Heart right ventricle (tissue), 16 donors: Measurements from ENCODE around the gene PDLIM5. TPM values are rescaled to one million over a fixed set of nuclear protein-coding genes. Genes with fewer than 3 reads are reported as not detected.
A peak's percentile ranks its signal among the peaks of the same experiment; 100 is the strongest.
"Not testable (repeated sequence)": the region's sequence is repeated elsewhere in the genome, so short reads cannot be mapped to it uniquely, and the experiment has no call there.

Experiments used
- ATAC-seq, 8 donors: fragments of 200-7000 bp; cut with Tn5 transposase; one replicate each; pipeline ENCODE4 v1.9.1; 2020; ENCODE audit warnings: mild to moderate bottlenecking in 8 of 8, moderate library complexity in 8 of 8, moderate number of reproducible peaks in 1 of 8
- DNase-seq, 2 donors: peaks; one replicate each; pipeline ENCODE4 v3.0.0-alpha.2; 2020
- H3K27ac ChIP-seq, 10 donors: fragments of 200-600 bp; sonication (generic) in 2 of 10; one replicate each; pipeline versions ENCODE4 v1.5.0 to v1.8.0; 2020 to 2022; ENCODE audit warnings: mild to moderate bottlenecking in 3 of 10
- H3K27me3 ChIP-seq, 7 donors: fragments of 200-600 bp; one replicate each; pipeline ENCODE4 v1.8.0; 2021 to 2022; ENCODE audit warnings: mild to moderate bottlenecking in 2 of 7
- H3K36me3 ChIP-seq, 9 donors: fragments of 200-600 bp; sonication (generic) in 1 of 9; one replicate each; pipeline versions ENCODE4 v1.5.0 to v1.8.0; 2020 to 2022; ENCODE audit warnings: mild to moderate bottlenecking in 2 of 9
- H3K4me1 ChIP-seq, 9 donors: fragments of 200-600 bp; sonication (generic) in 1 of 9; one replicate each; pipeline versions ENCODE4 v1.5.0 to v1.8.0; 2020 to 2022; ENCODE audit warnings: mild to moderate bottlenecking in 4 of 9
- H3K4me3 ChIP-seq, 10 donors: fragments of 200-600 bp; sonication (generic) in 2 of 10; one replicate each; pipeline versions ENCODE4 v1.5.0 to v1.8.0; 2020 to 2022; ENCODE audit warnings: mild to moderate bottlenecking in 7 of 10, moderate library complexity in 2 of 10
- H3K9me3 ChIP-seq, 11 donors: fragments of 200-600 bp in 10 of 11; sonication (generic) in 2 of 11; one replicate each; pipeline versions ENCODE4 v1.5.0 to v1.8.0; 2013 to 2022; ENCODE audit warnings: mild to moderate bottlenecking in 2 of 11, control low read depth in 1 of 11, moderate library complexity in 1 of 11
- CTCF ChIP-seq, 9 donors: fragments of 200-600 bp; sonication (generic) in 2 of 9; IDR thresholded peaks; one replicate each; pipeline versions ENCODE4 v1.5.0 to v1.8.0; 2021 to 2022; ENCODE audit warnings: antibody characterized with exemption in 9 of 9, mild to moderate bottlenecking in 5 of 9, moderate library complexity in 1 of 9
- WGBS, 2 donors: extraction: QIAGEN DNeasy Blood & Tissue Kit; methylation state at CpG; one replicate each; pipeline ENCODE4 v1.1.7; 2013; ENCODE audit warnings: inconsistent platforms in 1 of 2; 5-methylcytosine and 5-hydroxymethylcytosine counted together
- intact Hi-C, 10 donors: fragments of 100-400 bp; cut with DNase I; formaldehyde crosslinking; loops; one replicate each; pipeline versions ENCODE4 v1.11.1 to v1.14.2; 2022
- long read RNA-seq, 3 donors: library from polyadenylated mRNA; unstranded; transcript quantifications; one replicate each; pipeline ENCODE4 v2.0.0, GENCODE V29; 2020 to 2021
- polyA plus RNA-seq, 2 donors: library from polyadenylated mRNA; stranded (reverse); fragments of 200-250 nt; gene quantifications; one replicate each; pipeline ENCODE4 v1.2.3, GENCODE V29; 2013
- total RNA-seq, 10 donors: library from RNA; stranded (reverse); fragmentation: NEBNext Ultra II Directional in 3 of 10; extraction: Animal tissue kit (Norgen Biotek cat#: 25700) in 3 of 10; gene quantifications; one replicate each; pipeline versions ENCODE4 v1.2.1 to v1.2.4, GENCODE V29; 2021 to 2023
- donor health status: Arrhythmogenic right ventricular cardiomyopathy.
- donor health status: ischemic (EF 13 %, LVEDD 7.1; RV severe dilation, severe dysfunction).
- donor health status: healthy with polysubstance abuse.
- donor health status: DM: no; HTN: yes; CAD: no.
- donor health status: DM: no; HTN: no; CAD: no.
- donor health status: ischemic (EF 25% LVEDD 6.9; RV normal size, moderate dysfunction).
- donor health status: ischemic (EF 25% LVEDD 5.7; RV mildly dilated, moderate dysfunction).
- donor health status: healthy.
- donor health status: DM: yes; HTN: yes; CAD: no.
- donor health status: Ischemic cardiomyopathy.
- donor health status: ischemic (EF 35%, LVEDD 5.7; RV mildly dilated, moderate dysfunction).
- donor health status: nonischemic (EF 11% LVEDD 7.7; RV severe dilation, severe dysfunction).
- donor health status: DM: yes; HTN: yes; CAD: no.
- donor health status: PGD.
- donor health status: ischemic (EF 29% LVEDD 5.4; RV normal size, mild dysfunction).
- donor health status: nonischemic (EF 23%, LVEDD 6.1; RV moderate dilation, normal function).

PDLIM5 gene
- 1,000 to 10,000 TPM in 9 of 10 donors, 100 to 1,000 TPM in 1; 856 to 1,549 (median 1,274) TPM for total RNA-seq
- 100 to 1,000 TPM; 221 to 521 TPM for polyA plus RNA-seq
- long read RNA-seq, donor 1, full-length matches to known transcripts: 12 of 602 reads
- long read RNA-seq, donor 1, partial matches to known transcripts: 96 of 602 reads
- long read RNA-seq, donor 1, other reads (novel, unspliced or antisense): 494 of 602 reads
- long read RNA-seq, donor 2, full-length matches to known transcripts: 18 of 980 reads
- long read RNA-seq, donor 2, partial matches to known transcripts: 188 of 980 reads
- long read RNA-seq, donor 2, other reads (novel, unspliced or antisense): 774 of 980 reads
- long read RNA-seq, donor 3, full-length matches to known transcripts: 55 of 1,743 reads
- long read RNA-seq, donor 3, partial matches to known transcripts: 539 of 1,743 reads
- long read RNA-seq, donor 3, other reads (novel, unspliced or antisense): 1,149 of 1,743 reads

DNA sequence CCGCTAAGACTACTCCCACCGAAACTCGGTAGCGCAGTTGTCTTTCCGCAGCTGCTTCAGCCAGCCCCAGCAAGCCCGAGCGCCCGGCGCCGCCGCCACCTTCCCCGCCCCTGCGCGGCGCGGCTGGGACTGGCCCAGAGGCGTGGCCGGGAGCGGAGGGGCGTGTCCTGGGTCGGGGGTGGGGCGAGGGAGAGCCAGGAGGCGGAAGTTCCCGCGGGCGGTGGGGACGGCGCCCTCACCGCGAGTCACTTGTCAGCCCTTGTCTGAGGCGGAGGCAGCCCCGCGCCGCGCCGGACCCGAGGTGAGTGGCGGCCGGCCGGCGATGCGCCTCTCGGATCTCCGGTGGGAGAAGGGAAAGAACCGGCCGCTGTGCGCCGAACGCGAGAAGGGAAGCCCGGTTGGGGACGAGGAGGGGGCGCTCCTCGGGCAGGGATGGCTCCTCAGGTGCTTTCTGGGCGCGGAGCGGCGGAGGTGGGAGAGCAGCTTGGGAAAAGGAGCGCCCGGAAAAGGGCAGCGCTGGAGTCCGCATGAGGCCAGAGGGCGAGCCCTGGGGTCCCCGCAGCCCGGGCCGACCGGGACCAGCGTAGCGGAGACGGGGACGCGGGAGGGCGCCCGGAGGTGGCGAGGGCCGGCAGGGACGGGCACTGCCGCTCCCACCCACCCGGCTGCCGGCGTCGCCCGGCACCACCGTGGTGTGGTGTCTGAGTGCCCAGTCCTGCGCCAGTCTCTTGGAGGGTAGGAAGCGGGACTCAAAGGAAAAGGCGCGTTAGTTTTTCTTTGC, at the start of gene PDLIM5:
Gene PDLIM5, plus strand, starts transcription at position 248 of the 781 bp plus-strand sequence. CDS start 3,347 bp downstream, outside the sequence.
- Histone ChIP-seq H3K4me3 (peak within 1 kb of the TSS; percentile 91 to 99 (median 96)), H3K4me1 (peaks cover 0 to 47% (median 24%) of the 10 kb centered on the region in 9 donors), H3K9me3 (no peaks in the 10 kb centered on the region), H3K27me3 (no peaks in the 10 kb centered on the region), H3K36me3 (peaks cover 0 to 18% (median 15%) of the 10 kb centered on the region in 9 donors), H3K27ac (peak within 1 kb of the TSS; percentile 97 to 100 (median 99))
- DNase-seq (peak; percentile 92), ATAC-seq (peak; percentile 91 to 97 (median 94))
- peak in 2 of 9 donors; percentile 5 to 20 for TF ChIP-seq CTCF (IDR thresholded peaks at IDR 0.05)
- 0% methylated on average over 81 to 88 of the region's 88 CpGs for WGBS, 2 donors
- intact Hi-C loops: loop anchor here (1.0 to 10.0 kb wide), 14 partner anchors 37 to 145 kb away; no protein-coding TSS in a partner anchor

DNA sequence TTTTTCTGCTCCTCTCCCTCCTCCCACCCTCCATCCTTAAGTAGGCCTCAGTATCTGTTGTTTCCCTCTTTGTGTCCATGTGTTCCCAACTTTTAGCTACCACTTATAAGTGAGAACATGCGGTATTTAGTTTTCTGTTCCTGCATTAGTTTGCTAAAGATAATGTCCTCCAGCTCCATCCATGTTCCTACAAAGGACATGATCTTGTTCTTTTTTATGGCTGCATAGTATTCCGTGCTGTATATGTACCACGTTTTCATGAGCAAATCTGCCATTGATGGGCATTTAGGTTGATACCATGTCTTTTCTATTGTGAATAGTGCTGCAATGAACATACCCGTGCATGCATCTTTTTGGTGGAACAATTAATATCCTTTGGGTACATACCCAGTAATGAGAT, 49.3 kb upstream of the PDLIM5 start:
- intact Hi-C loops: loop anchor here in 2 of 10 donors (10.0 kb wide), 3 partner anchors 52 to 192 kb away; partner anchors contain the start of gene PDLIM5 (in 1 of the 2)
- WGBS, 2 donors: 94 to 95% methylated on average over 4 of the region's 4 CpGs
- not testable (repeated sequence) for H3K4me3 ChIP-seq, ATAC-seq, H3K27ac ChIP-seq, H3K27me3 ChIP-seq, H3K9me3 ChIP-seq, DNase-seq, H3K36me3 ChIP-seq
- H3K4me1 ChIP-seq: peaks cover 0 to 36% (median 8%) of the 10 kb centered on the region in 9 donors

GRCh38 chr4:94403751-94404150, 48.0 kb upstream of the PDLIM5 start:
- peaks cover 0 to 43% (median 14%) of the 10 kb centered on the region in 9 donors for H3K4me1 ChIP-seq
- ATAC-seq: peak in 2 of 8 donors; percentile 9 to 24
- H3K4me3 ChIP-seq: no peak overlapping the region
- intact Hi-C loops: loop anchor here in 2 of 10 donors (10.0 kb wide), 3 partner anchors 51 to 191 kb away; partner anchors contain the start of gene PDLIM5 (in 1 of the 2)
- peak in 1 of 2 donors; percentile 20 for DNase-seq
- no peak for TF ChIP-seq CTCF (IDR thresholded peaks at IDR 0.05)
- no peaks in the 10 kb centered on the region for H3K36me3 ChIP-seq
- H3K27ac ChIP-seq: no peak overlapping the region
- peaks cover 0 to 5% (median 0%) of the 10 kb centered on the region in 11 donors for H3K9me3 ChIP-seq
- no peaks in the 10 kb centered on the region for H3K27me3 ChIP-seq

DNA sequence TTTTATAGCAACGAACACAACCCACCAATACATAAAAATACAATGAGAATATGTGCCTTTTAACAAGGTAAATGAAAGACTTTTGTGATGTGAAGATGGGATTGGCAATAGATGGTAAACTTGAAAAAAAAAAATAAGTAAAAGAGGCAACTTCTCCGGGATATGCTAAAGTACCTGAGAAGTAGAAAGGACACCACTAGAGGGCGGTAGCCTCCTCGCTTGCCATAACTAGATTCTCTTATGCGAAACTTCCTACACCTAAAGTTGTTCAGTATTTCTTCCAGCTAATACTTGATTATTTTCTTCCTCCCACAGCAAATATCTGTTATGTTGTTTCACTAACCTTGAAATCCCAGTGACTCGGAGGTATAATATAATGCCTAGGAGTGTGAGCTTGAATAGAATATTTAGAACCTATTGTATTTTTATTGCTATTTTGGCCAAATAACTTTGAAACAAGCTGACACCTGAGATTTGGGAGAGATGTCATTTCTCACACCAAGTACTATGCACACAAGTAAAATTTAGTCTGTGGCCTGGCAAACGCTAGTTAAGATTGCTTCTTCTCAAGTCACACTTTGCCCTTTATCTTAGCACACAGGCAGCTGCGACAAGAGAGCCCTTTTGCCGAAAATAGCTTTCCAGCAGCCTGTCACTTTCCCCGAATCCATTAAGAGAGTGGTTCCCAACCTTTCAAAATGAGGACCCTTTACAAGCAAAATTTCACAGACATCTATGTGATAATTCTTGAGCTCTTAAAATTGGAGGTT, 44.9 kb upstream of the PDLIM5 start:
- ATAC-seq (peak; percentile 36 to 68 (median 57)), DNase-seq (peak; percentile 21 to 83)
- H3K4me3 ChIP-seq: no peak overlapping the region
- H3K4me1 ChIP-seq: peaks cover 4 to 55% (median 22%) of the 10 kb centered on the region in 9 donors
- WGBS, 2 donors: 12 to 18% methylated on average over 10 of the region's 10 CpGs
- intact Hi-C loops: loop anchor here (1.0 to 10.0 kb wide), 9 partner anchors 44 to 195 kb away; partner anchors contain the start of gene PDLIM5 (in 2 of the 10)
- peak; percentile 77 to 97 (median 93) for TF ChIP-seq CTCF (IDR thresholded peaks at IDR 0.05)
- H3K27me3 ChIP-seq: no peaks in the 10 kb centered on the region
- peaks cover 0 to 5% (median 0%) of the 10 kb centered on the region in 11 donors for H3K9me3 ChIP-seq
- no peaks in the 10 kb centered on the region for H3K36me3 ChIP-seq
- H3K27ac ChIP-seq: peak overlapping the region; percentile 61 to 92 (median 85)
